A549 (cell line): ENCODE results near the gene HOXB1. TPM values are rescaled to one million over a fixed set of nuclear protein-coding genes. Genes with fewer than 3 reads are reported as not detected.

ENCODE experiments used
- ATAC-seq, 2 experiments: fragments of 200-7000 bp in 1 of 2; fragments of >200 bp in 1 of 2; cut with Nextera tagmentation in 1 of 2; cut with Tn5 transposase in 1 of 2; 3 replicates each; pipeline versions ENCODE4 v1.8.0 to v1.9.1; 2018 to 2020; ENCODE audit warnings: mild to moderate bottlenecking in 1 of 2, moderate library complexity in 1 of 2
- CTCF ChIA-PET: fragments of 300-600 bp; sonication (Branson Sonifier 250); formaldehyde crosslinking; extraction: SDS; loops from one replicate; lab custom pipeline; 2021; ENCODE audit warnings: antibody characterized with exemption, inconsistent platforms; lab: Yijun Ruan, JAX
- POLR2A ChIA-PET: fragments of 350-600 bp; formaldehyde crosslinking; extraction: SDS; loops from one replicate; lab custom pipeline; 2021; ENCODE audit warnings: antibody characterized with exemption, inconsistent platforms; lab: Yijun Ruan, JAX
- DNase-seq, 2 experiments: peaks; one replicate each; pipeline versions ENCODE4 v3.0.0 to v3.0.0-alpha.2; 2011 to 2016; ENCODE audit warnings: low read depth in 1 of 2, low spot score in 1 of 2
- FAIRE-seq: peaks from 2 replicates; lab custom pipeline; 2011; peaks lifted over from hg19 to GRCh38; lab: Jason Lieb, UNC
- H3K27ac ChIP-seq, 2 experiments: fragments of >200 bp; sonication (Bioruptor Twin); formaldehyde crosslinking; 3 replicates each; pipeline ENCODE4 v1.5.1; 2016 to 2017
- H3K4me1 ChIP-seq: fragments of >200 bp; sonication (Bioruptor Twin); formaldehyde crosslinking; 3 replicates; pipeline ENCODE4 v1.6.1; 2016
- H3K4me2 ChIP-seq: fragments of >200 bp; sonication (Bioruptor Twin); formaldehyde crosslinking; 3 replicates; pipeline ENCODE4 v1.6.1; 2016
- H3K4me3 ChIP-seq: fragments of >200 bp; sonication (Bioruptor Twin); formaldehyde crosslinking; 3 replicates; pipeline ENCODE4 v1.5.1; 2016
- H3K9me3 ChIP-seq: fragments of >200 bp; sonication (Bioruptor Twin); formaldehyde crosslinking; 3 replicates; pipeline ENCODE4 v1.6.1; 2016
- CHD2 ChIP-seq: fragments of 150-350 bp; IDR thresholded peaks from 2 replicates; pipeline ENCODE4 v1.6.1; 2014; ENCODE audit warnings: low read length; ENCODE audit not compliant: partially characterized antibody
- EHF ChIP-seq: fragments of 250-450 bp; sonication (Bioruptor Pico); IDR thresholded peaks from 2 replicates; pipeline ENCODE4 v1.5.0; 2020; ENCODE audit warnings: mild to moderate bottlenecking
- EHMT2 ChIP-seq: fragments of 200-600 bp; sonication (generic); IDR thresholded peaks from 2 replicates; pipeline ENCODE4 v1.6.1; 2016; ENCODE audit warnings: antibody characterized with exemption, low read depth, mild to moderate bottlenecking, moderate library complexity
- FOSL2 ChIP-seq, 2 experiments: fragments of 450-650 bp in 1 of 2; fragments of >200 bp in 1 of 2; sonication (Bioruptor Twin) in 1 of 2; formaldehyde crosslinking; IDR thresholded peaks; 2 replicates each; pipeline versions ENCODE4 v1.5.0 to v1.6.1; 2016 to 2020; ENCODE audit warnings: mild to moderate bottlenecking in 1 of 2, moderate library complexity in 1 of 2
- HDAC2 ChIP-seq: fragments of 200-600 bp; sonication (generic); IDR thresholded peaks from 2 replicates; pipeline ENCODE4 v1.6.1; 2016
- HOXB13 ChIP-seq: fragments of 250-450 bp; sonication (Bioruptor Pico); IDR thresholded peaks from 2 replicates; pipeline ENCODE4 v1.5.0; 2020; ENCODE audit warnings: low read depth, mild to moderate bottlenecking, moderate library complexity
- KDM5A ChIP-seq: fragments of 200-600 bp; sonication (generic); IDR thresholded peaks from 2 replicates; pipeline ENCODE4 v1.6.1; 2016; ENCODE audit warnings: antibody characterized with exemption, mild to moderate bottlenecking
- MAFK ChIP-seq: fragments of 450-650 bp; IDR thresholded peaks from 2 replicates; pipeline ENCODE4 v1.6.1; 2014; ENCODE audit not compliant: partially characterized antibody
- NFE2L2 ChIP-seq: fragments of 150-350 bp; conservative IDR thresholded peaks from 2 replicates; pipeline ENCODE4 v1.6.1; 2014; ENCODE audit warnings: low read length
- NR3C1 ChIP-seq: fragments of >200 bp; sonication (Bioruptor Twin); formaldehyde crosslinking; IDR thresholded peaks from 3 replicates; pipeline ENCODE4 v1.6.1; 2017
- PHF8 ChIP-seq: fragments of 200-600 bp; sonication (generic); IDR thresholded peaks from 2 replicates; pipeline ENCODE4 v1.6.1; 2016; ENCODE audit warnings: low read depth, mild to moderate bottlenecking, antibody characterized with exemption, moderate library complexity, borderline replicate concordance
- POLR2A ChIP-seq: IDR thresholded peaks from 2 replicates; pipeline ENCODE4 v1.6.1; 2012; ENCODE audit warnings: mild to moderate bottlenecking, low read length
- POLR2AphosphoS2 ChIP-seq: conservative IDR thresholded peaks from 2 replicates; pipeline ENCODE4 v1.6.1; 2012; ENCODE audit warnings: low read length, improper control_type of control experiment, inconsistent platforms
- RARB ChIP-seq: fragments of 250-450 bp; sonication (Bioruptor Pico); IDR thresholded peaks from 2 replicates; pipeline ENCODE4 v1.8.0; 2021; ENCODE audit warnings: mild to moderate bottlenecking, moderate library complexity
- RFX5 ChIP-seq: fragments of 450-650 bp; IDR thresholded peaks from 2 replicates; pipeline ENCODE4 v1.7.1; 2014; ENCODE audit warnings: antibody characterized with exemption, mild to moderate bottlenecking, moderate library complexity
- RNF2 ChIP-seq: fragments of 200-600 bp; sonication (generic); IDR thresholded peaks from 2 replicates; pipeline ENCODE4 v1.6.1; 2016; ENCODE audit warnings: low read depth, mild to moderate bottlenecking, antibody characterized with exemption, moderate library complexity, borderline replicate concordance
- TFCP2L1 ChIP-seq: fragments of 250-450 bp; sonication (Bioruptor Pico); IDR thresholded peaks from 2 replicates; pipeline ENCODE4 v1.5.0; 2021; ENCODE audit warnings: mild to moderate bottlenecking
- ZSCAN20 ChIP-seq: fragments of 250-450 bp; sonication (Bioruptor Pico); IDR thresholded peaks from 2 replicates; pipeline ENCODE4 v1.8.0; 2022; ENCODE audit warnings: mild to moderate bottlenecking, moderate library complexity
- WGBS: methylation state at CpG from one replicate; pipeline ENCODE4 v1.1.6; 2017; ENCODE audit errors: missing lambda C conversion rate; 5-methylcytosine and 5-hydroxymethylcytosine counted together
- polyA plus RNA-seq, 4 experiments: library from polyadenylated mRNA; depleted of rRNA in 3 of 4; stranded (reverse); fragments of >200 nt; fragmentation: RNase III in 1 of 4; extraction: RNeasy Plus Mini Kit Qiagen cat#74134 plus additional on column Dnase treatment in 1 of 4; gene quantifications; 2 replicates in 3 of 4; 3 replicates in 1 of 4; pipeline ENCODE4 v1.2.3, GENCODE V29; 2011 to 2017
- TF ChIP-seq, protein P1 (sequence below): fragments of 200-600 bp; sonication (generic); IDR thresholded peaks from 2 replicates; pipeline ENCODE4 v1.6.1; 2016; ENCODE audit warnings: antibody characterized with exemption, mild to moderate bottlenecking, moderate library complexity
- TF ChIP-seq, protein P2 (sequence below): fragments of 250-450 bp; sonication (Bioruptor Pico); IDR thresholded peaks from 2 replicates; pipeline ENCODE4 v1.5.0; 2020; ENCODE audit warnings: low read depth, mild to moderate bottlenecking, moderate library complexity

Gene HOXB1
- polyA plus RNA-seq, 2 of the 4 experiments (the other 2 are of a cell fraction) = not detected

DNA sequence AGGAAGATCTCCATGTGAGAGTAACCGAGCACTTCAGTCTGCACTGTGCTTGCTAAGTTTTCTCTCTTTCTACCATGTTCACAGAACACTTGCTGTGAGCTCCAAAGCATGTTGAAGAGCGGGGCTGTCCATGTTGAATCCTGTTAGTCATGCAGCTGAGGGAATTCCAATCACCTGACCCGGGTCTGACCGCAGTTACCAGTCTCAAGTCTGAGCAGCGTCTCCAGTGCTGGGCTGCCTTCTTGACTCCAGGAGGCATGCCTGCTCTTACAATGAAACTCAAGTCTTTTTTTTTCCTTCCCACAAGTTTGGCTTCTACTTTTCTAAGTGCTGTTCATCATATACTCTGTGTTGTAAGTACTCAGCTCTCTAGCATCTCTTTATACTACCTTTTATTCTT is 44.3 kb downstream of the HOXB1 start:
- H3K9me3 ChIP-seq = no peaks in the 10 kb centered on the region
- ATAC-seq = peak; percentile 64 to 79; a peak in 5 of 6 replicates
- no peak for TF ChIP-seq POLR2A
- TF ChIP-seq EHF (CRISPR knock-in tag) = no peak
- TF ChIP-seq POLR2AphosphoS2 = no peak
- TF ChIP-seq HOXB13 (CRISPR knock-in tag) = no peak
- TF ChIP-seq MAFK = no peak
- TF ChIP-seq TFCP2L1 = no peak
- no peak for TF ChIP-seq EHMT2
- TF ChIP-seq, protein P1, sequence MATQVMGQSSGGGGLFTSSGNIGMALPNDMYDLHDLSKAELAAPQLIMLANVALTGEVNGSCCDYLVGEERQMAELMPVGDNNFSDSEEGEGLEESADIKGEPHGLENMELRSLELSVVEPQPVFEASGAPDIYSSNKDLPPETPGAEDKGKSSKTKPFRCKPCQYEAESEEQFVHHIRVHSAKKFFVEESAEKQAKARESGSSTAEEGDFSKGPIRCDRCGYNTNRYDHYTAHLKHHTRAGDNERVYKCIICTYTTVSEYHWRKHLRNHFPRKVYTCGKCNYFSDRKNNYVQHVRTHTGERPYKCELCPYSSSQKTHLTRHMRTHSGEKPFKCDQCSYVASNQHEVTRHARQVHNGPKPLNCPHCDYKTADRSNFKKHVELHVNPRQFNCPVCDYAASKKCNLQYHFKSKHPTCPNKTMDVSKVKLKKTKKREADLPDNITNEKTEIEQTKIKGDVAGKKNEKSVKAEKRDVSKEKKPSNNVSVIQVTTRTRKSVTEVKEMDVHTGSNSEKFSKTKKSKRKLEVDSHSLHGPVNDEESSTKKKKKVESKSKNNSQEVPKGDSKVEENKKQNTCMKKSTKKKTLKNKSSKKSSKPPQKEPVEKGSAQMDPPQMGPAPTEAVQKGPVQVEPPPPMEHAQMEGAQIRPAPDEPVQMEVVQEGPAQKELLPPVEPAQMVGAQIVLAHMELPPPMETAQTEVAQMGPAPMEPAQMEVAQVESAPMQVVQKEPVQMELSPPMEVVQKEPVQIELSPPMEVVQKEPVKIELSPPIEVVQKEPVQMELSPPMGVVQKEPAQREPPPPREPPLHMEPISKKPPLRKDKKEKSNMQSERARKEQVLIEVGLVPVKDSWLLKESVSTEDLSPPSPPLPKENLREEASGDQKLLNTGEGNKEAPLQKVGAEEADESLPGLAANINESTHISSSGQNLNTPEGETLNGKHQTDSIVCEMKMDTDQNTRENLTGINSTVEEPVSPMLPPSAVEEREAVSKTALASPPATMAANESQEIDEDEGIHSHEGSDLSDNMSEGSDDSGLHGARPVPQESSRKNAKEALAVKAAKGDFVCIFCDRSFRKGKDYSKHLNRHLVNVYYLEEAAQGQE = no peak
- TF ChIP-seq RARB (CRISPR knock-in tag) = no peak
- TF ChIP-seq HDAC2 = no peak
- no peak for TF ChIP-seq NR3C1
- TF ChIP-seq CHD2 = no peak
- TF ChIP-seq KDM5A = no peak
- TF ChIP-seq ZSCAN20 (CRISPR knock-in tag) = no peak
- TF ChIP-seq, protein P2, sequence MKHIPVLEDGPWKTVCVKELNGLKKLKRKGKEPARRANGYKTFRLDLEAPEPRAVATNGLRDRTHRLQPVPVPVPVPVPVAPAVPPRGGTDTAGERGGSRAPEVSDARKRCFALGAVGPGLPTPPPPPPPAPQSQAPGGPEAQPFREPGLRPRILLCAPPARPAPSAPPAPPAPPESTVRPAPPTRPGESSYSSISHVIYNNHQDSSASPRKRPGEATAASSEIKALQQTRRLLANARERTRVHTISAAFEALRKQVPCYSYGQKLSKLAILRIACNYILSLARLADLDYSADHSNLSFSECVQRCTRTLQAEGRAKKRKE (CRISPR knock-in tag) = no peak
- TF ChIP-seq PHF8 = no peak
- H3K4me1 ChIP-seq = peaks cover 20% of the 10 kb centered on the region
- H3K4me3 ChIP-seq = no peak overlapping the region
- no peak overlapping the region for H3K4me2 ChIP-seq
- peak; percentile 36 to 72 for DNase-seq
- 40% methylated on average over 5 of the region's 5 CpGs for WGBS
- ChIA-PET POLR2A (interaction anchor here (1.1 to 1.2 kb wide), 2 partner anchors 60 to 140 kb away, joined by 3 to 4 read pairs; partner anchors contain the start of gene HOXB9), CTCF (interaction anchor here (0.7 to 2.1 kb wide), 15 partner anchors 9 to 153 kb away, joined by 3 to 8 read pairs (median 4); partner anchors contain the start of genes HOXB3 and HOXB5)
- H3K27ac ChIP-seq = no peak overlapping the region
- FAIRE-seq = no peak

DNA sequence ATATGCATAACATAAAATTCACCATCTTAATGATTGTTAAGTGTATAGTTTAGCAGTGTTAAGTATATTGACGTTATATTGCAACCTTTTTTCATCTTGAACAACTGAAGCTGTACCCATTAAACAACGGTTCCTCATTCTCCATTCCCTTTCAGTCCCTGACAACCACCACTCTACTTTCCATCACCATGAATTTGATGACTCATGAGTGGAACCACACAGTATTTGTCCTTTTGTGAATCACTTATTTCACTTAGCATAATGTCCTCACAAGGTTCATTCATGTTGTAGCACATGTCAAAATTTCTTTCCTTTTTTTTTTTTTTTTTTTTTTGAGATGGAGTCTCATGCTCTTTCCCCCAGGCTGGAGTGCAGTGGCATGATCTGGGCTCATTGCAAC is 46.0 kb downstream of the HOXB1 start:
- FAIRE-seq = peak; percentile 67
- Histone ChIP-seq H3K27ac (peak overlapping the region in 1 of 2 experiments; percentile 9; a peak in 1 of 6 replicates), H3K4me2 (peak overlapping the region; percentile 16; the same call in 1 of the 3 replicates), H3K9me3 (no peaks in the 10 kb centered on the region), H3K4me3 (no peak overlapping the region), H3K4me1 (peaks cover 20% of the 10 kb centered on the region)
- 46% methylated on average over 2 of the region's 2 CpGs for WGBS
- POLR2A ChIA-PET = no interaction called here
- CTCF ChIA-PET = interaction anchor here (1.3 kb wide), 1 partner anchor 134 kb away, joined by 3 read pairs; no protein-coding TSS in a partner anchor
- TF ChIP-seq FOSL2 (IDR thresholded peaks at IDR 0.05) (no peak), FOSL2 (CRISPR knock-in tag; IDR thresholded peaks at IDR 0.05) (peak; percentile 85), RFX5 (no peak), RNF2 (no peak), MAFK (peak; percentile 67), NFE2L2 (0 out of 2 replicates have a peak, but pooled peaks have one; percentile 8)
- TF ChIP-seq, all 56 proteins: peak for 3
- ATAC-seq (peak; percentile 31 to 41; a peak in 2 of 6 replicates), DNase-seq (peak in 1 of 2 experiments; percentile 45)
